ENCODE data around the gene DPH3. TPM values are rescaled to one million over a fixed set of nuclear protein-coding genes. Genes with fewer than 3 reads are reported as not detected.

DPH3 gene
- total and polyA plus RNA-seq, 2 of the 8 experiments (the other 6 are each of a cell fraction or from before 2014, with no cell fraction given) = 9.8 to 40.1 TPM

- TF ChIP-seq CHD7 (IDR thresholded peaks at IDR 0.05; ENCODE audit: insufficient replicate concordance, low read length) (no peak), SIN3A (conservative IDR thresholded peaks at IDR 0.05 in 1 of 2, IDR thresholded peaks at IDR 0.05 in 1 of 2; ENCODE audit: low read depth in 1 of 2, low read length in 2 of 2) (no peak), BRCA1 (IDR thresholded peaks at IDR 0.05; ENCODE audit: low read depth, low read length) (no peak), RXRA (IDR thresholded peaks at IDR 0.05; ENCODE audit: insufficient read depth, low read depth, low read length) (no peak), YY1 (IDR thresholded peaks at IDR 0.05; ENCODE audit: low read depth, low read length) (no peak), ATF2 (IDR thresholded peaks at IDR 0.05; ENCODE audit: low read length) (no peak), KDM5A (IDR thresholded peaks at IDR 0.05; ENCODE audit: low read length) (no peak), SP1 (IDR thresholded peaks at IDR 0.05; ENCODE audit: low read depth, low read length) (no peak), MAFK (IDR thresholded peaks at IDR 0.05; ENCODE audit: low read depth, low read length) (no peak), SP2 (IDR thresholded peaks at IDR 0.05; ENCODE audit: low read length) (no peak), NRF1 (IDR thresholded peaks at IDR 0.05; ENCODE audit: low read depth, low read length) (no peak)
These were observed 35.1 kb downstream of the DPH3 start (continued) for GRCh38 chr3:16229681-16230080.
